Measurements from ENCODE around the gene ZCRB1. TPM values are rescaled to one million over a fixed set of nuclear protein-coding genes. Genes with fewer than 3 reads are reported as not detected.

The ZCRB1 gene
- total RNA-seq, 4 donors from 2014 or later, result 21.3 to 31.0 (median 24.3) TPM

DNA sequence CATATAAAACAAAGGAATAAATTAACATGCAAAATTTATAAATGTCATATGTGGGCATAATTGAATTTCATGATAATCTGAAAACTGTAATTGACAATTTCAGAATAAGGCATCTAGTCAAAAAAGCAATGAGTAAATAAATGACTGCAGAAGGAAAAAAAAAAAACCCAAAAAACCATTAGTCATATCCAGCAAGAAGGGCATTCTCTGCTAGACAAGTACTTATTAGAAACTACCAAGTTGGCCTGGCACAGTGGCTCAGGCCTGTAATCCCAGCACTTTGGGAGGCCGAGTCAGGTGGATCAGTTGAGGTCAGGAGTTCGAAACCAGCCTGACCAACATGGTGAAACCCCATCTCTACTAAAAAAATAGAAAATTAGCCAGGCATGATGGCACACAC lies 17.5 kb downstream of the ZCRB1 start:
- DNase-seq (ENCODE audit: low spot score in 2 of 2), result no peak
- 86% methylated on average over 2 of the region's 2 CpGs for WGBS
- no peaks in the 10 kb centered on the region for H3K27me3 ChIP-seq
- no peaks in the 10 kb centered on the region for H3K9me3 ChIP-seq
- H3K27ac ChIP-seq, result no peak overlapping the region
- H3K4me1 ChIP-seq, result no peaks in the 10 kb centered on the region
- no peak overlapping the region for H3K4me3 ChIP-seq
- peaks cover 18% of the 10 kb centered on the region for H3K36me3 ChIP-seq
- TF ChIP-seq EP300 (IDR thresholded peaks at IDR 0.05), result no peak
- TF ChIP-seq, protein P1, sequence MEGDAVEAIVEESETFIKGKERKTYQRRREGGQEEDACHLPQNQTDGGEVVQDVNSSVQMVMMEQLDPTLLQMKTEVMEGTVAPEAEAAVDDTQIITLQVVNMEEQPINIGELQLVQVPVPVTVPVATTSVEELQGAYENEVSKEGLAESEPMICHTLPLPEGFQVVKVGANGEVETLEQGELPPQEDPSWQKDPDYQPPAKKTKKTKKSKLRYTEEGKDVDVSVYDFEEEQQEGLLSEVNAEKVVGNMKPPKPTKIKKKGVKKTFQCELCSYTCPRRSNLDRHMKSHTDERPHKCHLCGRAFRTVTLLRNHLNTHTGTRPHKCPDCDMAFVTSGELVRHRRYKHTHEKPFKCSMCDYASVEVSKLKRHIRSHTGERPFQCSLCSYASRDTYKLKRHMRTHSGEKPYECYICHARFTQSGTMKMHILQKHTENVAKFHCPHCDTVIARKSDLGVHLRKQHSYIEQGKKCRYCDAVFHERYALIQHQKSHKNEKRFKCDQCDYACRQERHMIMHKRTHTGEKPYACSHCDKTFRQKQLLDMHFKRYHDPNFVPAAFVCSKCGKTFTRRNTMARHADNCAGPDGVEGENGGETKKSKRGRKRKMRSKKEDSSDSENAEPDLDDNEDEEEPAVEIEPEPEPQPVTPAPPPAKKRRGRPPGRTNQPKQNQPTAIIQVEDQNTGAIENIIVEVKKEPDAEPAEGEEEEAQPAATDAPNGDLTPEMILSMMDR (IDR thresholded peaks at IDR 0.05), result no peak
- TF ChIP-seq POLR2A (IDR thresholded peaks at IDR 0.05), result no peak
- TF ChIP-seq POLR2AphosphoS5 (IDR thresholded peaks at IDR 0.05), result no peak

DNA sequence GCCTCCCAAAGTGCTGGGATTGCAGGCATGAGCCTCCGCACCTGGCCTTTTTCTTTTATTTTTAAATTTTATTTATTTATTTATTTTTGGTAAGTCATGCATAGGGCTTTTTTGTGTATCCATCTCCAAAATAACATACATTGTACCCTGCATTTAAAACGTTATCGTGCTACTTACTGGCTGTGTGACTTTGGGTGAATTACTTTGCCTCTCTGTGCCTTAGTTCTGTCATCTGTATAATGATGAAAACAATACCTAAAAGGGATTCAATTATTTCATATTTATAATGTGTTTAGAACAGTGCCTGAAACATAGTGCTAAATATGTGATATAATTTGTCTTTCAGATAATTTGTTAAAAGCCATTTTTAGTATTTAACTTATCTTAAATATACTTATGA lies 19.6 kb downstream of the ZCRB1 start:
- 97% methylated on average over 3 of the region's 3 CpGs for WGBS
- no peaks in the 10 kb centered on the region for H3K27me3 ChIP-seq
- TF ChIP-seq POLR2AphosphoS5 (IDR thresholded peaks at IDR 0.05) (no peak), EP300 (IDR thresholded peaks at IDR 0.05) (no peak)
- TF ChIP-seq, protein P1 (IDR thresholded peaks at IDR 0.05), result no peak
- H3K9me3 ChIP-seq, result no peaks in the 10 kb centered on the region
- no peak overlapping the region for H3K27ac ChIP-seq
- H3K36me3 ChIP-seq, result peaks cover 9% of the 10 kb centered on the region
- DNase-seq (ENCODE audit: low spot score in 2 of 2), result no peak
- H3K4me3 ChIP-seq, result no peak overlapping the region
- H3K4me1 ChIP-seq, result no peaks in the 10 kb centered on the region

DNA sequence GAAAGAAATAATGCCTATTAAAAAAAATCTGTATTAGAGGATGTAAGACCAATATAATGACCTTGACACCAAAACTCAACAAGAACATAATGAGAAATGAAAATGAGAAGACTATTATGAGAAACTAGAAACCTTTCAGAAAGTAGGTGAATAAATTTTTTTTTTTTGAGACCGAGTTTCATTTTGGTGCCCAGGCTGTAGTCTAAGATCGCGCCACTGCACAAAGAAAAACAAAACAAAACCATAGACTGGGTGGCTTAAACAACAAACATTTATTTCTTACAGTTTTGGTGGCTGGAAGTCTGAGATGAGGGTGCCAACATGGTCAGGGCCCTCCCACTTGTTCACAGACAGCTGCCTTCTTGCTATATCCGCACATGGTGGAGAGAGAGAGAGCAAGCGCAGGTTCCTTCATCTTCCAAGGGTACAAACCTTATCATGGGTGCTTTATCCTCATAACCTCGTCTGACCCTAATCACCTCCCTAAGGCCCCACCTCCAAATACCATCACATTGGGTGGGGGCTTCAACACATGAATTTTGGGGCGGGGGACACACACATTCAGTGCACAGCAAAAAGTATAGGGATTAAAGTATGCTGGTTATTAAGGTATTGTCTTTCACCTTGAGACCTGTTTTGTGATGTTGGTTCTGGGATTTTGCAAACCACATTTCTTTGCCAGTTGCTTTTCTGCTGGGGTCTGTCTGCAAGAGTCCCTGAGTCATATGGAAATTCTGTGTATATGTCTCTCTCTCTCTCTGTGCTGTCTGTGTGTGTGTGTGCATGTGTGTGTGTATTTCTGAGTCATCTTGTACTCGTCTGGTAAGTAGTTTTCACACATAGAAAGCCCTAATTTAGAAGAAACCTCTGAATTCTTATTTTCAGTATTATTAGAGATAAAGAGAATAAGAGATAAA lies 26.2 kb downstream of the ZCRB1 start:
- Histone ChIP-seq H3K9me3 (no peaks in the 10 kb centered on the region), H3K4me3 (no peak overlapping the region), H3K4me1 (no peaks in the 10 kb centered on the region), H3K36me3 (no peaks in the 10 kb centered on the region), H3K27me3 (no peaks in the 10 kb centered on the region), H3K27ac (no peak overlapping the region)
- no peak for DNase-seq (ENCODE audit: low spot score in 2 of 2)
- 79% methylated on average over 8 of the region's 8 CpGs for WGBS
- TF ChIP-seq POLR2A (IDR thresholded peaks at IDR 0.05) (no peak), EP300 (IDR thresholded peaks at IDR 0.05) (no peak), POLR2AphosphoS5 (IDR thresholded peaks at IDR 0.05) (no peak)
- TF ChIP-seq, protein P1 (IDR thresholded peaks at IDR 0.05), result no peak

DNA sequence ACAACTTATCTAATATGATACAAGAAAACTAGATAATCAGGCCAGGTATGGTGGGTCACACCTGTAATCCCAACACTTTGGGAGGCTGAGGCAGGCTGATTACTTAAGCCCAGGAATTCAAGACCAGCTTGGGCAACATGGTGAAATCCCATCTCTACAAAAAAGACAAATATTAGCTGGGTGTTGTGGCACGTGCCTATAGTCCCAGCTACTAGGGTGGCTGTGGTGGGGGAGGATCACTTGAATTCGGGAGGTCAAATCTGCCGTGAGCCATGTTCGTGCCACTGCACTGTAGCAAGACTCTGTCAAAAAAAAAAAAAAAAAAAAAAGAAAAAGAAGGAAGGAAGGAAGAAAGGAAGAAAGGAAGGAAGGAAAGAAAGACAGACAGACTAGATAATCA lies 27.0 kb downstream of the ZCRB1 start:
- DNase-seq (ENCODE audit: low spot score in 2 of 2), result no peak
- Histone ChIP-seq H3K4me1 (no peaks in the 10 kb centered on the region), H3K27ac (no peak overlapping the region), H3K4me3 (no peak overlapping the region), H3K9me3 (no peaks in the 10 kb centered on the region), H3K27me3 (no peaks in the 10 kb centered on the region), H3K36me3 (no peaks in the 10 kb centered on the region)
- 94% methylated on average over 4 of the region's 4 CpGs for WGBS
- TF ChIP-seq, protein P1 (IDR thresholded peaks at IDR 0.05), result no peak
- TF ChIP-seq POLR2AphosphoS5 (IDR thresholded peaks at IDR 0.05) (no peak), EP300 (IDR thresholded peaks at IDR 0.05) (no peak), POLR2A (IDR thresholded peaks at IDR 0.05) (no peak)

DNA sequence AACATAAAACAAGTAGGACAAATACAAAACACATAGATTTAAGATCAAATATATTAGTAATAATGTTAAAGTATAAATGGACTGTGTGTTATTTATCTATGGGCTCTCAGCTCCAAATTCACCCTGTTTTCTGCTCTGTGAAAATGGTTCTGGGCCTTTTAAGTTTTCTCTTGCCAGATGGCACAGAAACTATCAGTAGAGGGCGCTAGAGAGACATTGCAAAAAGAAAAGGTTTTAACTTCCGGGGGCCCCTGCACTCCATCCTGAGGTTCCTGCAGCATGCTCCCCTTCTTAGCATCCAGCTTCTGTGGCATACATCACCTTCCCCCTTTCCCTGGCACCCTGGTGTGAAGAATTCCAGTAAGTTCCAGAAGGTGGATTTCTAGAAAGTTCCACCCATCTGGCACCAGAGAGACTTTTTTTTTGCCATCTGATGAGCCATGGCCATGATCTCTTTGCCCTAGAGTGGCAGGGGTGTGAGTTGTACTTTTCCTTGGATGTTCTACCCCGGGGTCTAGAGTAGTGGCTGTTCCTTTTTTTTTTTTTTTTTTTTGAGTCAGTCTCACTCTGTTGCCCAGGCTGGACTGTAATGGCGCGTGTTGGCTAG lies 29.3 kb downstream of the ZCRB1 start:
- H3K4me3 ChIP-seq, result no peak overlapping the region
- no peaks in the 10 kb centered on the region for H3K9me3 ChIP-seq
- TF ChIP-seq, protein P1 (IDR thresholded peaks at IDR 0.05), result no peak
- TF ChIP-seq POLR2A (IDR thresholded peaks at IDR 0.05) (no peak), EP300 (IDR thresholded peaks at IDR 0.05) (no peak), POLR2AphosphoS5 (IDR thresholded peaks at IDR 0.05) (no peak)
- no peaks in the 10 kb centered on the region for H3K27me3 ChIP-seq
- H3K27ac ChIP-seq, result no peak overlapping the region
- 90% methylated on average over 5 of the region's 5 CpGs for WGBS
- H3K4me1 ChIP-seq, result no peaks in the 10 kb centered on the region
- H3K36me3 ChIP-seq, result no peaks in the 10 kb centered on the region
- no peak for DNase-seq (ENCODE audit: low spot score in 2 of 2)

Data from suprapubic skin (tissue), 4 donors.